ENCODE measurements around the gene ZNF396.

ZNF396 gene

GRCh38 chr18:35344736-35345459, 32.2 kb downstream of the ZNF396 start:
- peak overlapping the region; percentile 99 for H3K27ac ChIP-seq (replicated peaks)
- H3K4me3 ChIP-seq (replicated peaks; ENCODE audit: insufficient read depth, low read length): peak overlapping the region; percentile 96
- TF ChIP-seq GABPA (IDR thresholded peaks at IDR 0.05; ENCODE audit: low read depth): no peak
- no peak for TF ChIP-seq POLR2AphosphoS5 (IDR thresholded peaks at IDR 0.05; ENCODE audit: low read depth)
- H3K27me3 ChIP-seq (ENCODE audit: insufficient read depth, poor library complexity, severe bottlenecking): no peaks in the 10 kb centered on the region
- DNase-seq (ENCODE audit: low read depth in 1 of 2, low spot score in 1 of 2): no peak

DNA sequence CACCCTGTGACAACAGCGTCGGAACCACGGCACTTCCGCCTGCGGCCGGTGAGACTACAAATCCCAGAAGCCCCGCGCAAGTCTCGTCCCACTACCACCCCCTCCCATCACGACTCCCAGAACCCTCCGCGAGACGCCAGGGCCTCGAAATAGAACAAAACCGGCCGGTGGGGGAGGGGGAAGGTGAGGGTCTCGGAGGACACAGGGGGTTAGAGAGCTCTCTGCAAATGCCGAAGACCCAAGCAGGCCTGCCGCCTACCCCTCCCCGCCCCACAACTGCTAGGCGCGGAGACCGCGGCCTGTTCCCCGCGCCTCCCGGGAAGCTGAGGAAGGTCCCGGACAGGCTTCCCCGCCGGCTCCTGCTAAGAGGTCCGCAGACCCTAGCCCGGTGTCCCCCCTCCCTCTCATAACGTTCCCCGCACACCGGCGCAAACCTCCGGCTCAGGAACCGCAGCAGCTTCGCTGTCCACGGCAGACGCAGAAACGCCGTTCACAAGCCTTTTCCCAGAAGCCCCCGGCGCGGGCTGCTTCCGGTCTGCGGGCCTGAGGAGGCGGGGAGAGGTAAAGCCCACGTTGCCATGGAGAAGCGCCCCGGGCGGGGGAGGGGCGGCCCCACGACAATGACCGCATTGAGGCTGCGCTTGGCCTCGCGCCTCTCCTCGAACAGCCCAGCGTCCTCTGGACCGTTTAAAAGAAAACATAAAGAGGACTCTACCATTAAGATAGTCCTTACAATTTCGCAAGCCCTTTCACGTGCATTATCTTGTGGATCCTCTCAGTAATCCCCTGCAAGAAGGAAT, 33.0 kb downstream of the ZNF396 start, which contains the start of gene ZNF24:
Gene ZNF24, minus strand, starts transcription at position 485 of the 800 bp plus-strand sequence. CDS start 3,770 bp downstream, outside the sequence.
- H3K4me3 ChIP-seq (replicated peaks; ENCODE audit: insufficient read depth, low read length): peak within 1 kb of the TSS; percentile 96
- TF ChIP-seq SPI1 (IDR thresholded peaks at IDR 0.05; ENCODE audit: borderline replicate concordance, low read depth) (peak; percentile 87), CTCF (IDR thresholded peaks at IDR 0.05; ENCODE audit: insufficient read depth, low read length) (no peak), GABPA (IDR thresholded peaks at IDR 0.05; ENCODE audit: low read depth) (peak; percentile 47), POLR2AphosphoS5 (IDR thresholded peaks at IDR 0.05; ENCODE audit: low read depth) (peak; percentile 94)
- TF ChIP-seq, protein P1, sequence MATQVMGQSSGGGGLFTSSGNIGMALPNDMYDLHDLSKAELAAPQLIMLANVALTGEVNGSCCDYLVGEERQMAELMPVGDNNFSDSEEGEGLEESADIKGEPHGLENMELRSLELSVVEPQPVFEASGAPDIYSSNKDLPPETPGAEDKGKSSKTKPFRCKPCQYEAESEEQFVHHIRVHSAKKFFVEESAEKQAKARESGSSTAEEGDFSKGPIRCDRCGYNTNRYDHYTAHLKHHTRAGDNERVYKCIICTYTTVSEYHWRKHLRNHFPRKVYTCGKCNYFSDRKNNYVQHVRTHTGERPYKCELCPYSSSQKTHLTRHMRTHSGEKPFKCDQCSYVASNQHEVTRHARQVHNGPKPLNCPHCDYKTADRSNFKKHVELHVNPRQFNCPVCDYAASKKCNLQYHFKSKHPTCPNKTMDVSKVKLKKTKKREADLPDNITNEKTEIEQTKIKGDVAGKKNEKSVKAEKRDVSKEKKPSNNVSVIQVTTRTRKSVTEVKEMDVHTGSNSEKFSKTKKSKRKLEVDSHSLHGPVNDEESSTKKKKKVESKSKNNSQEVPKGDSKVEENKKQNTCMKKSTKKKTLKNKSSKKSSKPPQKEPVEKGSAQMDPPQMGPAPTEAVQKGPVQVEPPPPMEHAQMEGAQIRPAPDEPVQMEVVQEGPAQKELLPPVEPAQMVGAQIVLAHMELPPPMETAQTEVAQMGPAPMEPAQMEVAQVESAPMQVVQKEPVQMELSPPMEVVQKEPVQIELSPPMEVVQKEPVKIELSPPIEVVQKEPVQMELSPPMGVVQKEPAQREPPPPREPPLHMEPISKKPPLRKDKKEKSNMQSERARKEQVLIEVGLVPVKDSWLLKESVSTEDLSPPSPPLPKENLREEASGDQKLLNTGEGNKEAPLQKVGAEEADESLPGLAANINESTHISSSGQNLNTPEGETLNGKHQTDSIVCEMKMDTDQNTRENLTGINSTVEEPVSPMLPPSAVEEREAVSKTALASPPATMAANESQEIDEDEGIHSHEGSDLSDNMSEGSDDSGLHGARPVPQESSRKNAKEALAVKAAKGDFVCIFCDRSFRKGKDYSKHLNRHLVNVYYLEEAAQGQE (IDR thresholded peaks at IDR 0.05; ENCODE audit: insufficient replicate concordance, low read depth): peak; percentile 44
- peak within 1 kb of the TSS; percentile 99 for H3K27ac ChIP-seq (replicated peaks)
- DNase-seq (ENCODE audit: low read depth in 1 of 2, low spot score in 1 of 2): peak; percentile 94 to 97
- no peaks in the 10 kb centered on the region for H3K27me3 ChIP-seq (ENCODE audit: insufficient read depth, poor library complexity, severe bottlenecking)

DNA sequence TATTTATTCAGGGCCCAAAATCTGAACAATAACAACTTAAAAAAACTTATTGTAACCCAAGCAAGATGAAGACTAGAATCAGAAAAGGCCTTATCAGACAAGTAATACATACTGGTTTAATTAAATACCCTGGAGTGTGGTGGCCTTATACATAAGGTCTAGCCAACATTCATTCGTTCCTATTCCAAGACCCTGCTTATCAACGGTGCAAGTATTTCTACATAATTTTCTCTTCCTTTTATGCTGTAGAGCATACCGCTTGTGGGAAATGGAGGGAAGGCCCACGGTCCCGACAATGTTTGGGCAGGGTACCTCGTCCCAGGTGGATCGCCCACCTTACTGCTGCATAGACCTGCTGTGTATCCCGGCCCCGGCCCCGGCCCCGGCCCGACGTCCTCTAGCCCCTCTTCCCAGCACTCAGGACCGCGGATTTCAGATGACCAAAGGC, 33.6 kb downstream of the ZNF396 start:
- TF ChIP-seq SPI1 (IDR thresholded peaks at IDR 0.05; ENCODE audit: borderline replicate concordance, low read depth): no peak
- TF ChIP-seq GABPA (IDR thresholded peaks at IDR 0.05; ENCODE audit: low read depth): no peak
- TF ChIP-seq, protein P1 (IDR thresholded peaks at IDR 0.05; ENCODE audit: insufficient replicate concordance, low read depth): no peak
- no peak for TF ChIP-seq POLR2AphosphoS5 (IDR thresholded peaks at IDR 0.05; ENCODE audit: low read depth)
- no peak for TF ChIP-seq CTCF (IDR thresholded peaks at IDR 0.05; ENCODE audit: insufficient read depth, low read length)
- DNase-seq (ENCODE audit: low read depth in 1 of 2, low spot score in 1 of 2): no peak
- no peaks in the 10 kb centered on the region for H3K27me3 ChIP-seq (ENCODE audit: insufficient read depth, poor library complexity, severe bottlenecking)
- peak overlapping the region; percentile 96 for H3K4me3 ChIP-seq (replicated peaks; ENCODE audit: insufficient read depth, low read length)
- H3K27ac ChIP-seq (replicated peaks): peak overlapping the region; percentile 99

DNA sequence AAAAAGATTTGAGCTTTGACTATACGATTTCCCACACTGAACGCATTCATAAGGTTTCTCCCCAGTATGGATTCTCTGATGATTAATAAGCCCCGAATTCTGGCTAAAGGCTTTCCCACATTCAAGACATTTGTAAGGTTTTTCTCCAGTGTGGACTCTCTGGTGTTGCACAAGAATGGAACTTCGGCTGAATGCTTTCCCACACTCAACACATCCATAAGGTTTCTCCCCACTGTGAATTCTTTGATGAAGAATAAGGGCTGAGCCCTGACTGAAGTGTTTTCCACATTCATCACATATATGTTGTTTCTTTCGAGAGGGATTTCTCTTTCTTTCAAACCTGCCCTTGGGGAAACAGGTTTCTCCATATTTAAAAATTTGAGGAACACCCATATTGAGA, 39.9 kb downstream of the ZNF396 start:
- H3K27me3 ChIP-seq (ENCODE audit: insufficient read depth, poor library complexity, severe bottlenecking): no peaks in the 10 kb centered on the region
- H3K27ac ChIP-seq (replicated peaks): no peak overlapping the region
- no peak overlapping the region for H3K4me3 ChIP-seq (replicated peaks; ENCODE audit: insufficient read depth, low read length)
- TF ChIP-seq, protein P1 (IDR thresholded peaks at IDR 0.05; ENCODE audit: insufficient replicate concordance, low read depth): no peak
- no peak for TF ChIP-seq CTCF (IDR thresholded peaks at IDR 0.05; ENCODE audit: insufficient read depth, low read length)
- no peak for TF ChIP-seq SPI1 (IDR thresholded peaks at IDR 0.05; ENCODE audit: borderline replicate concordance, low read depth)
- TF ChIP-seq GABPA (IDR thresholded peaks at IDR 0.05; ENCODE audit: low read depth): no peak
- no peak for TF ChIP-seq POLR2AphosphoS5 (IDR thresholded peaks at IDR 0.05; ENCODE audit: low read depth)
- DNase-seq (ENCODE audit: low read depth in 1 of 2, low spot score in 1 of 2): no peak
